ENCODE data around the gene CYP4F22.
"Not testable (repeated sequence)": the region's sequence is repeated elsewhere in the genome, so short reads cannot be mapped to it uniquely, and the experiment has no call there.

CYP4F22 gene

GRCh38 chr19:15467734-15468214, 40.6 kb upstream of the CYP4F22 start:
- Histone ChIP-seq H3K36me3 (ENCODE audit: control insufficient read depth, insufficient read depth, low read length) (no peaks in the 10 kb centered on the region), H3K27me3 (ENCODE audit: insufficient read depth, low read length, poor library complexity) (peaks cover 5% of the 10 kb centered on the region), H3K23ac (ENCODE audit: low read length) (no peak overlapping the region), H3K79me1 (ENCODE audit: low read length) (no peaks in the 10 kb centered on the region), H3K27ac (ENCODE audit: low read depth, low read length) (no peak overlapping the region), H4K8ac (ENCODE audit: low read depth, low read length) (no peak overlapping the region), H2BK15ac (replicated peaks; ENCODE audit: low read depth) (no peak overlapping the region), H3K79me2 (ENCODE audit: control insufficient read depth, insufficient read depth, low read length) (no peaks in the 10 kb centered on the region), H2BK120ac (ENCODE audit: low read depth, low read length) (no peak overlapping the region), H3K4me2 (ENCODE audit: low read length) (no peak overlapping the region), H3K4ac (ENCODE audit: low read depth, low read length) (no peak overlapping the region), H2BK5ac (ENCODE audit: low read length) (no peak overlapping the region), H3K9ac (ENCODE audit: low read length) (no peak overlapping the region), H2AK5ac (ENCODE audit: low read length) (no peak overlapping the region), H4K5ac (ENCODE audit: low read length) (no peak overlapping the region), H3K4me3 (ENCODE audit: low read length) (no peak overlapping the region), H3K4me1 (ENCODE audit: control insufficient read depth, low read depth, low read length) (no peaks in the 10 kb centered on the region), H3K18ac (ENCODE audit: low read length) (no peak overlapping the region), H3K56ac (ENCODE audit: low read length) (no peak overlapping the region)
- no CpG with 5 or more reads among the region's 6 CpGs for WGBS (ENCODE audit: extremely low coverage, insufficient coverage, low lambda C conversion rate)
- DNase-seq, result no peak

GRCh38 chr19:15468675-15469512, 39.4 kb upstream of the CYP4F22 start:
- no peak overlapping the region for H2BK120ac ChIP-seq (ENCODE audit: low read depth, low read length)

DNA sequence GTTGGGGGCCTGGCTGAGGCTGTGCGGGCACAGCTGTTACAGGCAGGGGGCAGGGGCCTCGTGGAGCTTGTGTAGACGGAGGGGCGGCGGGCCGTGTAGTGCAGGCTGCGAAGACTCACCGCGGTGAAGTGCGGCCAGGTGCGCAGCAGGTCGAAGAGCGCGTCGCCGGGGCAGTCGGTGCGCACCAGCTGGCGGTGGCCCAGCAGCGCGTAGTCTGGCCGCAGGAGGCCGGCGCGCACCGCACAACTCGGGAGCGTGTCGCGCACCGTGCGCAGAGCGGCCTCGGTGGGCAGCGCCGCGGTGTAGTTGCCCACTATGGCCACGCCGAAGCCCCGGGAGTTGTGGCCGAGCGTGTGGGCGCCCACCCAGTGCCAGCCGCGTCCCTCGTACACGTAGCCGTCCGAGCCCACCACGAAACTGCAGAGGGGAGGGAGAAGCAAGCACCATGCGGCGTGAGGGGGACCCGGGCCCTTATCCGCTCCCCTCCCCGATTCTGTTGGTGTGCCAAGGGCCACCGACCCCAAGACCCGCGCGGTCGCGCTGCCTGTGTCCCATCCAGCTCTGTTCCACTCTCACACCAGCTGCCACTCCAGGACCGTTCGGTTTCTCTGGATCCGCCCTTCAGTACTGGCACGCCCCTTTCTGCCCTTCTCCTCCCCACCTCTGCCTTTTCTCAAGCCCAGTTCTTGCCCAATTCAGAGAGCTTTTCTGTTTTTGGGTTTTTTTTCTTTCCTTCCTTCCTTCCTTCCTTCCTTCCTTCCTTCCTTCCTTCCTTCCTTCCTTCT, 38.6 kb upstream of the CYP4F22 start:
- Histone ChIP-seq H3K9ac (ENCODE audit: low read length) (no peak overlapping the region), H3K4ac (ENCODE audit: low read depth, low read length) (no peak overlapping the region), H3K27ac (ENCODE audit: low read depth, low read length) (no peak overlapping the region), H2BK120ac (ENCODE audit: low read depth, low read length) (no peak overlapping the region), H4K5ac (ENCODE audit: low read length) (no peak overlapping the region), H3K79me1 (ENCODE audit: low read length) (no peaks in the 10 kb centered on the region), H3K56ac (ENCODE audit: low read length) (no peak overlapping the region), H3K23ac (ENCODE audit: low read length) (no peak overlapping the region), H3K18ac (ENCODE audit: low read length) (no peak overlapping the region), H3K27me3 (ENCODE audit: insufficient read depth, low read length, poor library complexity) (peaks cover 5% of the 10 kb centered on the region), H3K4me1 (ENCODE audit: control insufficient read depth, low read depth, low read length) (no peaks in the 10 kb centered on the region), H4K8ac (ENCODE audit: low read depth, low read length) (no peak overlapping the region), H2BK5ac (ENCODE audit: low read length) (no peak overlapping the region), H3K4me3 (ENCODE audit: low read length) (no peak overlapping the region), H3K36me3 (ENCODE audit: control insufficient read depth, insufficient read depth, low read length) (no peaks in the 10 kb centered on the region), H3K79me2 (ENCODE audit: control insufficient read depth, insufficient read depth, low read length) (no peaks in the 10 kb centered on the region), H3K4me2 (ENCODE audit: low read length) (no peak overlapping the region), H2AK5ac (ENCODE audit: low read length) (no peak overlapping the region), H2BK15ac (replicated peaks; ENCODE audit: low read depth) (no peak overlapping the region)
- DNase-seq, result no peak
- no CpG with 5 or more reads among the region's 65 CpGs for WGBS (ENCODE audit: extremely low coverage, insufficient coverage, low lambda C conversion rate)

More at GRCh38 chr19:15468675-15469512, 39.4 kb upstream of the CYP4F22 start:
- Histone ChIP-seq H2AK5ac (ENCODE audit: low read length) (no peak overlapping the region), H3K4me2 (ENCODE audit: low read length) (no peak overlapping the region), H3K56ac (ENCODE audit: low read length) (no peak overlapping the region), H2BK15ac (replicated peaks; ENCODE audit: low read depth) (no peak overlapping the region), H2BK5ac (ENCODE audit: low read length) (no peak overlapping the region), H3K18ac (ENCODE audit: low read length) (no peak overlapping the region), H3K9ac (ENCODE audit: low read length) (no peak overlapping the region), H3K79me2 (ENCODE audit: control insufficient read depth, insufficient read depth, low read length) (no peaks in the 10 kb centered on the region), H3K4me1 (ENCODE audit: control insufficient read depth, low read depth, low read length) (no peaks in the 10 kb centered on the region), H3K4ac (ENCODE audit: low read depth, low read length) (no peak overlapping the region), H3K27me3 (ENCODE audit: insufficient read depth, low read length, poor library complexity) (peaks cover 5% of the 10 kb centered on the region), H3K79me1 (ENCODE audit: low read length) (no peaks in the 10 kb centered on the region), H3K36me3 (ENCODE audit: control insufficient read depth, insufficient read depth, low read length) (no peaks in the 10 kb centered on the region), H3K4me3 (ENCODE audit: low read length) (no peak overlapping the region), H4K5ac (ENCODE audit: low read length) (no peak overlapping the region), H3K23ac (ENCODE audit: low read length) (no peak overlapping the region), H4K8ac (ENCODE audit: low read depth, low read length) (no peak overlapping the region), H3K27ac (ENCODE audit: low read depth, low read length) (no peak overlapping the region)
- no peak for DNase-seq
- WGBS (ENCODE audit: extremely low coverage, insufficient coverage, low lambda C conversion rate), result no CpG with 5 or more reads among the region's 12 CpGs

- Histone ChIP-seq H3K56ac (ENCODE audit: low read length) (no peak overlapping the region), H4K8ac (ENCODE audit: low read depth, low read length) (no peak overlapping the region), H2BK15ac (replicated peaks; ENCODE audit: low read depth) (no peak overlapping the region), H2BK120ac (ENCODE audit: low read depth, low read length) (no peak overlapping the region), H3K9ac (ENCODE audit: low read length) (no peak overlapping the region), H3K79me2 (ENCODE audit: control insufficient read depth, insufficient read depth, low read length) (no peaks in the 10 kb centered on the region), H4K5ac (ENCODE audit: low read length) (no peak overlapping the region), H3K23ac (ENCODE audit: low read length) (no peak overlapping the region), H3K27me3 (ENCODE audit: insufficient read depth, low read length, poor library complexity) (peaks cover 5% of the 10 kb centered on the region), H3K18ac (ENCODE audit: low read length) (no peak overlapping the region), H3K4me1 (ENCODE audit: control insufficient read depth, low read depth, low read length) (no peaks in the 10 kb centered on the region), H3K4me3 (ENCODE audit: low read length) (no peak overlapping the region), H3K4me2 (ENCODE audit: low read length) (no peak overlapping the region), H3K4ac (ENCODE audit: low read depth, low read length) (no peak overlapping the region), H2AK5ac (ENCODE audit: low read length) (no peak overlapping the region), H3K36me3 (ENCODE audit: control insufficient read depth, insufficient read depth, low read length) (no peaks in the 10 kb centered on the region), H3K27ac (ENCODE audit: low read depth, low read length) (no peak overlapping the region), H3K79me1 (ENCODE audit: low read length) (no peaks in the 10 kb centered on the region), H2BK5ac (ENCODE audit: low read length) (no peak overlapping the region)
- DNase-seq, result no peak
- WGBS (ENCODE audit: extremely low coverage, insufficient coverage, low lambda C conversion rate), result no CpG with 5 or more reads among the region's 31 CpGs
Observed at GRCh38 chr19:15471639-15472101, 36.7 kb upstream of the CYP4F22 start.

DNA sequence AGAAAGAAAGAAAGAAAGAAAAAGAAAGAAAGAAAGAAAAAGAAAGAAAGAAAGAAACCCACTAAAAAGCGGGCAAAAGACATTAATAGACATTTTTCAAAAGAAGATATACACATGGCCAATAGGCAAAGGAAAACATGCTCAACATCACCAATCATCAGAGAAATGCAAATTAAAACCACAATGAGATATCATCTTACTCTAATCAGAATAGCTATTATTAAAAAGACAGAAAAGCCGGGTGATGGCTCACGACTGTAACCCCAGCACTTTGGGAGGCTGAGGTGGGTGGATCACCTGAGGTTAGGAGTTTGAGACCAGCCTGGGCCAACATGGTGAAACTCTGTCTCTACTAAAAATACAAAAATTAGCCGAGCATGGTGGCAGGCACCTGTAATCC, 34.5 kb upstream of the CYP4F22 start:
- H3K4me1 ChIP-seq (ENCODE audit: control insufficient read depth, low read depth, low read length); H4K5ac ChIP-seq (ENCODE audit: low read length); H4K8ac ChIP-seq (ENCODE audit: low read depth, low read length); H2BK120ac ChIP-seq (ENCODE audit: low read depth, low read length); H2BK15ac ChIP-seq (replicated peaks; ENCODE audit: low read depth); DNase-seq; H2BK5ac ChIP-seq (ENCODE audit: low read length); H3K27ac ChIP-seq (ENCODE audit: low read depth, low read length); H3K23ac ChIP-seq (ENCODE audit: low read length); H3K4me2 ChIP-seq (ENCODE audit: low read length); H3K36me3 ChIP-seq (ENCODE audit: control insufficient read depth, insufficient read depth, low read length); H3K4me3 ChIP-seq (ENCODE audit: low read length); H3K27me3 ChIP-seq (ENCODE audit: insufficient read depth, low read length, poor library complexity); H3K79me2 ChIP-seq (ENCODE audit: control insufficient read depth, insufficient read depth, low read length); H3K79me1 ChIP-seq (ENCODE audit: low read length); H3K4ac ChIP-seq (ENCODE audit: low read depth, low read length); H3K18ac ChIP-seq (ENCODE audit: low read length); H2AK5ac ChIP-seq (ENCODE audit: low read length); H3K56ac ChIP-seq (ENCODE audit: low read length); H3K9ac ChIP-seq (ENCODE audit: low read length): not testable (repeated sequence)
- no CpG with 5 or more reads among the region's 4 CpGs for WGBS (ENCODE audit: extremely low coverage, insufficient coverage, low lambda C conversion rate)
